ENCODE data around the gene KCTD17.

Gene KCTD17

GRCh38 chr22:37044634-37045625 lies 6.6 kb upstream of the KCTD17 start:
- TF ChIP-seq CTCF (conservative IDR thresholded peaks at IDR 0.05; ENCODE audit: low read depth, low read length): no peak
- DNase-seq (ENCODE audit: low read depth): no peak

GRCh38 chr22:37045958-37046357 lies 5.6 kb upstream of the KCTD17 start:
- TF ChIP-seq CTCF (conservative IDR thresholded peaks at IDR 0.05; ENCODE audit: low read depth, low read length): peak; percentile 80
- DNase-seq (ENCODE audit: low read depth): no peak
- H3K4me3 ChIP-seq (ENCODE audit: low read length): no peak overlapping the region

More at GRCh38 chr22:37044634-37045625, 6.6 kb upstream of the KCTD17 start:
- no peak overlapping the region for H3K4me3 ChIP-seq (ENCODE audit: low read length)

- no peak overlapping the region for H3K4me3 ChIP-seq (ENCODE audit: low read length)
- DNase-seq (ENCODE audit: low read depth): no peak
- TF ChIP-seq CTCF (conservative IDR thresholded peaks at IDR 0.05; ENCODE audit: low read depth, low read length): no peak
Measured at GRCh38 chr22:37046589-37046988, 5.0 kb upstream of the KCTD17 start.

- DNase-seq (ENCODE audit: low read depth): no peak
Measured at GRCh38 chr22:37047006-37047405, 4.5 kb upstream of the KCTD17 start.

GRCh38 chr22:37048133-37048532 lies 3.4 kb upstream of the KCTD17 start:
- no peak for TF ChIP-seq CTCF (conservative IDR thresholded peaks at IDR 0.05; ENCODE audit: low read depth, low read length)
- no peak for DNase-seq (ENCODE audit: low read depth)

More at GRCh38 chr22:37047006-37047405, 4.5 kb upstream of the KCTD17 start:
- TF ChIP-seq CTCF (conservative IDR thresholded peaks at IDR 0.05; ENCODE audit: low read depth, low read length): no peak
- no peak overlapping the region for H3K4me3 ChIP-seq (ENCODE audit: low read length)

GRCh38 chr22:37049224-37049623 lies 2.3 kb upstream of the KCTD17 start:
- no peak for TF ChIP-seq CTCF (conservative IDR thresholded peaks at IDR 0.05; ENCODE audit: low read depth, low read length)
- no peak overlapping the region for H3K4me3 ChIP-seq (ENCODE audit: low read length)
- DNase-seq (ENCODE audit: low read depth): no peak

More at GRCh38 chr22:37048133-37048532, 3.4 kb upstream of the KCTD17 start:
- no peak overlapping the region for H3K4me3 ChIP-seq (ENCODE audit: low read length)

GRCh38 chr22:37050913-37051312 lies 629 bp upstream of the KCTD17 start:
- DNase-seq (ENCODE audit: low read depth): no peak
- no peak for TF ChIP-seq CTCF (conservative IDR thresholded peaks at IDR 0.05; ENCODE audit: low read depth, low read length)
- no peak overlapping the region for H3K4me3 ChIP-seq (ENCODE audit: low read length)

Data from retinal pigment epithelial cell (primary cell).